Occipital lobe (tissue), 2 donors: ENCODE measurements around the gene PSMD9. TPM values are rescaled to one million over a fixed set of nuclear protein-coding genes. Genes with fewer than 3 reads are reported as not detected.
"Not testable (repeated sequence)": the region's sequence is repeated elsewhere in the genome, so short reads cannot be mapped to it uniquely, and the experiment has no call there.

Experiments used
- DNase-seq: peaks from one replicate; lab custom pipeline; 2025; lab: John Stamatoyannopoulos, UW
- total RNA-seq: library from RNA; depleted of rRNA; stranded (reverse); fragments of >200 nt; gene quantifications from one replicate; pipeline ENCODE4 v1.2.3, GENCODE V29; 2014

PSMD9 gene
- total RNA-seq, 1 donor from 2014 or later, result 19.8 TPM

DNA sequence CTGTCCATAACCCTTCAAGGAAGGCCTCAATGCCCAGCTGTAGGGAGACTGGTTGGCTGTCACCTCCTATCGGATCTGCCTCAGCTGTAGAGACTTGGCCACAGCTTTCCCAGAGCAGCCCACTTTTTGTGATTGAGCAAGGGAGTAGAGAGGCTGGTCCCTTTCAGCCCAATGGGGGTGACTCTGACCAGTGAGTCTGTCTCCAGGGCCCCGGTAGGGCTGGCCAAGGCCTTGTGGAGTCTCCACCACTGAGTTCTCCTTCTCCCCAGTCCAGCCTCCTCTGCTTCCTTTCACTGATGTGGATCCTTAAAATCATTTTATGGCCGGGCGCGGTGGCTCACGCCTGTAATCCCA, 15.4 kb upstream of the PSMD9 start:
- DNase-seq, result no peak

GRCh38 chr12:121874071-121874470, 14.5 kb upstream of the PSMD9 start:
- no peak for DNase-seq

- DNase-seq, result no peak
These were observed 13.0 kb upstream of the PSMD9 start for GRCh38 chr12:121875582-121875981.

DNA sequence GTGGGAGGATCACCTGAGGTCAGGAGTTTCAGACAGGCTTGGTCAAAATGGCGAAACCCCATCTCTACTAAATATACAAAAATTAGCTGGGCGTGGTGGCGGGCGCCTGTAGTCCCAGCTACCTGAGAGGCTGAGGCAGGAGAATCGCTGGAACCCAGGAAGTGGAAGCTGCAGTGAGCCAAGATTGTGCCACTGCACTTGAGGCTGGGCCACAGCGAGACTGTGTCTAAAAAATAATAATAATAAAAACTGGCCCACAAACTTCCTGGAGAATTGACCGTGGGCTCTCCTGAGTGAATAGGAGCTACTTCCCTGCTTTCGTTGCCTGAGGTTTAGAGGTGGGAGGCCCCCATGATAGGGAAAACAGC, 12.5 kb upstream of the PSMD9 start:
- DNase-seq, result not testable (repeated sequence)

DNA sequence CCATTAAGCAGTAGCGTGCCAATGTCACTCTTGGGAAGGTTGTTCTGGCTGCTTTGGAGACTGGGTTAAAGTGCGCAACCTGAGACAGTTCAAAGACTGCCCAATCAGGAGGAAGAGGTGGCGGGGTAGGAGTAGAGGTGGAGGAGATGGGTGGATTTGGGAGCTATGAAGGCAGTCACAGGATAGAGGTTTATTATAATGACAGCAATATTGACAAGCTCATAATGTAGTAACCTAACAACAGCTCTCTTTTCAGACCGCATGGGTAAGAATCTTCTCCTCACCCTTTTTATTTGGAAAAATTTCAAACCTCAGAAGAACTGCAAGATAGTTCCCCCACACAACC, 5.3 kb upstream of the PSMD9 start:
- no peak for DNase-seq

- DNase-seq, result not testable (repeated sequence)
These were observed 3.5 kb upstream of the PSMD9 start for GRCh38 chr12:121885129-121885528.

DNA sequence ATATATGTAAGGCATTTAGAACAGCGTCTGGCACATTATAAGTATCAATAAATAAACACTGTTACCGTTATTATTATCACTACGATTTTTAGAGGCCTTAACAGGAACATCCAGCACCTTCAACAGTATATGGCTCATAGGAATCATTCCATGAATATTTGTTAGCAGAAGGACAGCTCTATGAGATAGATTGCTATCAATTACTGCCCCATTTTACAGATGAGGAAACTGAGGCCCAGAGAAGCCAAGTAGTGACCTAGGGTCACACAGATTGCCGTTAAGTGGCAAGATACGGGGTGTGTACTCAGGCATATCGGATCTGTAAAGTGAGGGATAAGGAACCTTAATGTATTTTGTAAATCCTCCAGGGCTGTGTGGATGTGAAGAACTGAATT, 510 bp upstream of the PSMD9 start:
- no peak for DNase-seq

- DNase-seq, result no peak
These were observed 659 bp downstream of the PSMD9 start for GRCh38 chr12:121889274-121889624.

DNA sequence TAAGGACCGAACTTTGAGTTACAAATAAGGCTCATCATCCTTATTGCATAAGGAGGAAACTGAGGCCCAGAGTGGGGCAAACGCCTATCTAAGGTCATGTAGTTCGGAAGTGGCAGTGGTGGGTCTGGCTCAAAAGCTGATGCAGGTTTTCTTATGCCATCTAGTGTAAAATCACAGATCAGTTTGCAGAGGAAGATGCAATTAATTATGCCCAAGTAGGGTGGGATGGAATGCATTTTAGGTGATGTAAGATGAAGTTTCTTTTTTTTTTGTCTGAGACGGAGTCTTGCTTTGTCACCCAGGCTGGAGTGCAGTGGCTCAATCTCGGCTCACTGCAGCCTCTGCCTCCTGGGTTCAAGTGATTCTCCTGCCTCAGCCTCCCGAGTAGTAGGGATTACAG, 1.1 kb downstream of the PSMD9 start:
- not testable (repeated sequence) for DNase-seq

- no peak for DNase-seq
These were observed 4.3 kb downstream of the PSMD9 start for GRCh38 chr12:121892673-121893561.

GRCh38 chr12:121893961-121894460, 5.4 kb downstream of the PSMD9 start:
- no peak for DNase-seq

DNA sequence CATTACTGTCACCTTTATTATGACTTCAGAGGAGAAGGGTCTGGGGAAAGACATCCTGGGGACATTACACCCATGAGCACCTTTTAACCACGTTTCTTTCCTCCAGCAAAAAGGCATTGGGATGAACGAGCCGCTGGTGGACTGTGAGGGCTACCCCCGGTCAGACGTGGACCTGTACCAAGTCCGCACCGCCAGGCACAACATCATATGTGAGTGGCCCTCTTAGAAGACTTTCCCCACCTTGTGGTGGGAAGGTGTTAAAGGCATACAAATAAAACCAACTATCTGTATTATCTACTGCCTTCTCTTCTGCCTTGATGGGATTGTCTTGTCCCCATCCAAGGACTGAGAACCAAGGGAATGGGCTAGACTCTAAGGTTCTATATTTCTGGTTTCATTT, 6.0 kb downstream of the PSMD9 start:
- DNase-seq, result no peak

DNA sequence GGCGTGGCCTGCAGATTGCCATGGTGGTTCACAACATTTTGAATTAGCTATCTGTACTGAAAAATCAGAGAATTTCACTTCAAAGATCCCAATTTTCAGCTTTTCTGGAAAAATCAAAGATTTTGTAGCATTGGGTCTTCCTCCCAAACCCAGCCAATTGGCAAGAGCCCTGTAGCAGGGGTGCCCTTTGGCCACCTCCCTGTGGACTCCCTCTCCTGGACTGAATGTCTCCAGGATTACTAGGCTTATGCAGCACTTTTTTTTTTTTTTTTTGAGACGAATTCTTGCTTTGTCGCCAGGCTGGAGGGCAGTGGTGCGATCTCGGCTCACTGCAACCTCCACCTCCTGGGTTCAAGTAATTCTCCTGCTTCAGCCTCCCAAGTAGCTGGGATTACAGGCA, 9.7 kb downstream of the PSMD9 start:
- DNase-seq, result no peak

DNA sequence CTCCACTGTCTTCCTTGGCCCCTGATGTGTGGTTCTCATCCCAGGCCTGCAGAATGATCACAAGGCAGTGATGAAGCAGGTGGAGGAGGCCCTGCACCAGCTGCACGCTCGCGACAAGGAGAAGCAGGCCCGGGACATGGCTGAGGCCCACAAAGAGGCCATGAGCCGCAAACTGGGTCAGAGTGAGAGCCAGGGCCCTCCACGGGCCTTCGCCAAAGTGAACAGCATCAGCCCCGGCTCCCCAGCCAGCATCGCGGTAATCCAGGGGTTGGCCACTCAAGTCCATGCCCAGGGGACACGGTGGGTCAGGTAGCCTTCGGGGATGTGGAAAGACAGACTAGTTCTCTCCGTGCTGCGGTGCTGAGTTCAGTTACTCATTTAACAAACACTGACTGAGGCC, 11.0 kb downstream of the PSMD9 start:
- DNase-seq, result no peak

- DNase-seq, result no peak
These were observed 14.6 kb downstream of the PSMD9 start for GRCh38 chr12:121903202-121903601.

DNA sequence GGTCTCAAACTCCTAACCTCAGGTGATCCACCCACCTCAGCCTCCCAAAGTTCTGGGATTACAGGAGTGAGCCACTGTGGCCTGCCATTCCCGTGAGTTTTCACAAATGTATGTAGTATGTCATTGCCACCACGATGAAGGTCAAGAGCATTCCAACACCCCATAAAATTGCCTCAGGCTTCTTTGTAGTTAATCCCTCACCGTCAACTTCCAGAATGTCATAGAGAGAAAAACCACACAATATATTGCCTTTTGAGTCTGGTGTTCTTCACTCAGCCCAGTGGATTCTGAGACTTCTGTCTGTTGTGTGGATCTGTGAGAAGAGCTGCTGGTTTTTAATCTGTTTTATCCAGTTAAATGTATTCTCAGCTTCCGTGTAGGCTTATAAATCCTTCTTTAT, 17.2 kb downstream of the PSMD9 start:
- no peak for DNase-seq

DNA sequence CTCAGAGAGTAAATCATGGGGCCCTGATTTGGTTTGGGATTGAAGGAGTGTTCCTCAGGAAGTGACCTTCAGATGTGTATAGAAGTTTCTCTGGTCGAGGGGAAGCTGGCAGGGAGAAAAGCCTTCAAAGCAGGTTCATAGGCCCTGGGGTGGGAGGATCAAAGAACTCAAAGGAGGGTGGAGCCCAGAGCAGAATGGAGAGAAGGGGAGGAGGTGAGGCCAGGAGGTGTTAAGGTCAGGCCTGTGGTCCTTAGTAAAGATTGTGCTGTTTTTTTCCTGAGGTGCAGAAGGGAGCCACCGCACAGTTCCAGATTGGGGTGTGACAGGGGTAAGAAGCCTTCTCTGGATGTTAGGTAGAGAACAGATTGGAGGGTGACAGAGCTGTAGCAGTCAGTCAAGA, 20.1 kb downstream of the PSMD9 start:
- DNase-seq, result no peak

DNA sequence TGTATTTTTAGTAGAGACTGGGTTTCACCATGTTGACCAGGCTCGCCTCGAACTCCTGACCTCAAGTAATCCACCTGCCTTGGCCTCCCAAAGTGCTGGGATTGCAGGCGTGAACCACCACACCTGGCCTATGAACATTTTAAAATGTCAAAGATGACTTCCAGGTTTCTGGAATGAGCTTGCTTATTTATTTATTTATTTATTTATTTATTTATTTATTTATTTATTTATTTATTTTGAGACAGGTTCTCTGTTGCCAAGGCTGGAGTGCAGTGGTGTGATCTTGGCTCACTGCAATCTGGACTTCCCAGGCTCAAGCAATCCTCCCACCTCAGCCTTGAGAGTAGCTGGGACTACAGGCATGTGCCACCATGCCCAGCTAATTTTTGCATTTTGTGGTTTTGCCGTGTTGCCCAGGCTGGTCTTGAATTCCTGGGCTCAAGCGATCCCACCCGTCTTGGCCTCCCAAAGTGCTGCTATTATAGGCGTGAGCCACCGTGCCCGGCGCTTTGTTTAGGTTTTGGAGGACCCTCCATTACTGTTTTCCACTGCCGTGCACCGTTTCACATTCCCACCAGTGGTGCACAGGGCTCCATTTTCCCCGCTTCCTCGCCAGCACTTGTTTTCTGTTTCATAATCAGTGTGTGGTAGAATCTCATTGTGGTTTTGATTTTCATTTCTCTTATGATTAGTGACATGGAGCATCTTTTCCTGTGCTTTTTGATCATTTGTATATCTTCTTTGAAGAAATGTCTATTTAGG, 23.4 kb downstream of the PSMD9 start:
- DNase-seq, result no peak

- no peak for DNase-seq
These were observed 27.3 kb downstream of the PSMD9 start for GRCh38 chr12:121915841-121916321.

GRCh38 chr12:121916719-121917118, 28.1 kb downstream of the PSMD9 start:
- DNase-seq, result no peak

- peak; percentile 82 for DNase-seq
These were observed 29.5 kb downstream of the PSMD9 start, which contains the start of gene CFAP251 for GRCh38 chr12:121917950-121918678. TSS of gene CFAP251 (plus strand) at chr12:121918592. CDS start at chr12:121921306, 2,714 bp downstream.

DNA sequence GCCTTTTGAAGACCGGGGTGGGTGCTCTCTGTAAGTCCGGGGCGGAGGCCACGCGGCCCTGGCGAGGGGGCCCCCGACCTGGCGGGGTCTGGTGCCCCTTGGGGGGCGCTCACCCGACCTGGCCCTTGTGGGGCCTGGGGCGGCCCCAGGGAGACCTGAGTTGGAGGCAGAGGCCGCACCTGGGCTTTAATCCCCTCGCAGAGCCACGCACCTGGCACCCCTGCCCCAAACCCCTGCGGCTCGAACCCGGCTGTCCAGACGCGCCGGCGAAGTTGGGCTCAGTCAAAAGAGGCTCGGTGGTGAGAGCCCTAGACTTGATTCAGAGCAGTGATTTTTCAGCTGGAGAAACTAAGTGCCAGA, 30.1 kb downstream of the PSMD9 start:
- DNase-seq, result no peak
